Muscle layer of colon (tissue), 2 donors: ENCODE results near the gene KXD1.
A peak's percentile ranks its signal among the peaks of the same experiment; 100 is the strongest.

Experiments
- H3K27ac ChIP-seq: one replicate; pipeline ENCODE4 v1.7.0; 2013; ENCODE audit warnings: low read depth, mild to moderate bottlenecking, low read length, moderate library complexity
- H3K27me3 ChIP-seq, 2 donors: one replicate each; pipeline ENCODE4 v1.7.0; 2013; ENCODE audit warnings: low read length in 2 of 2, mild to moderate bottlenecking in 2 of 2; ENCODE audit not compliant: insufficient read depth in 2 of 2, control insufficient read depth in 1 of 2
- H3K36me3 ChIP-seq: one replicate; pipeline ENCODE4 v1.7.0; 2013; ENCODE audit warnings: mild to moderate bottlenecking, low read length; ENCODE audit not compliant: insufficient read depth
- H3K4me1 ChIP-seq: one replicate; pipeline ENCODE4 v1.7.0; 2013; ENCODE audit warnings: mild to moderate bottlenecking, low read length; ENCODE audit not compliant: insufficient read depth
- H3K4me3 ChIP-seq, 2 donors: one replicate each; pipeline ENCODE4 v1.7.0; 2013; ENCODE audit warnings: low read length in 2 of 2, low read depth in 1 of 2, mild to moderate bottlenecking in 1 of 2, moderate library complexity in 1 of 2
- H3K9ac ChIP-seq: one replicate; pipeline ENCODE4 v1.7.0; 2013; ENCODE audit warnings: low read length
- H3K9me3 ChIP-seq: one replicate; pipeline ENCODE4 v1.7.0; 2013; ENCODE audit warnings: mild to moderate bottlenecking, low read length
- donor health status: abdominal sarcoma.
- donor health status: Adenocarcinoma of cecum.

KXD1 gene

GRCh38 chr19:18557411-18558201 lies at the start of gene KXD1:
Gene KXD1 (plus strand): TSS chr19:18557870. CDS start chr19:18562057, 4,187 bp downstream.
- peaks cover 9% of the 10 kb centered on the region for H3K4me1 ChIP-seq
- peak within 1 kb of the TSS; percentile 98 for H3K9ac ChIP-seq
- H3K27me3 ChIP-seq = no peaks in the 10 kb centered on the region
- H3K4me3 ChIP-seq = peak within 1 kb of the TSS; percentile 91 to 94
- no peaks in the 10 kb centered on the region for H3K9me3 ChIP-seq
- peak within 1 kb of the TSS; percentile 98 for H3K27ac ChIP-seq
- peaks cover 12% of the 10 kb centered on the region for H3K36me3 ChIP-seq

GRCh38 chr19:18508585-18508984 lies 49.1 kb upstream of the KXD1 start:
- no peak overlapping the region for H3K9ac ChIP-seq
- no peaks in the 10 kb centered on the region for H3K36me3 ChIP-seq
- H3K9me3 ChIP-seq = no peaks in the 10 kb centered on the region
- H3K4me3 ChIP-seq = no peak overlapping the region
- H3K27ac ChIP-seq = no peak overlapping the region
- H3K4me1 ChIP-seq = peaks cover 62% of the 10 kb centered on the region
- H3K27me3 ChIP-seq = no peaks in the 10 kb centered on the region

GRCh38 chr19:18510216-18510615 lies 47.5 kb upstream of the KXD1 start:
- H3K4me1 ChIP-seq = peaks cover 47% of the 10 kb centered on the region
- H3K36me3 ChIP-seq = no peaks in the 10 kb centered on the region
- H3K4me3 ChIP-seq = no peak overlapping the region
- no peak overlapping the region for H3K9ac ChIP-seq
- H3K9me3 ChIP-seq = no peaks in the 10 kb centered on the region
- H3K27ac ChIP-seq = no peak overlapping the region
- H3K27me3 ChIP-seq = no peaks in the 10 kb centered on the region

- no peak overlapping the region for H3K27ac ChIP-seq
- no peak overlapping the region for H3K9ac ChIP-seq
- peaks cover 21% of the 10 kb centered on the region for H3K4me1 ChIP-seq
- no peaks in the 10 kb centered on the region for H3K36me3 ChIP-seq
- H3K27me3 ChIP-seq = no peaks in the 10 kb centered on the region
- H3K4me3 ChIP-seq = no peak overlapping the region
- no peaks in the 10 kb centered on the region for H3K9me3 ChIP-seq
These were observed 43.8 kb upstream of the KXD1 start for GRCh38 chr19:18513868-18514267.

GRCh38 chr19:18514800-18515682 lies 42.6 kb upstream of the KXD1 start:
- Histone ChIP-seq H3K27me3 (no peaks in the 10 kb centered on the region), H3K9me3 (no peaks in the 10 kb centered on the region), H3K27ac (no peak overlapping the region), H3K36me3 (no peaks in the 10 kb centered on the region), H3K9ac (no peak overlapping the region), H3K4me1 (peaks cover 21% of the 10 kb centered on the region), H3K4me3 (no peak overlapping the region)

- Histone ChIP-seq H3K27ac (no peak overlapping the region), H3K27me3 (no peaks in the 10 kb centered on the region), H3K36me3 (no peaks in the 10 kb centered on the region), H3K9me3 (no peaks in the 10 kb centered on the region), H3K4me3 (no peak overlapping the region), H3K9ac (no peak overlapping the region), H3K4me1 (peaks cover 24% of the 10 kb centered on the region)
These were observed 41.7 kb upstream of the KXD1 start for GRCh38 chr19:18515959-18516358.

- Histone ChIP-seq H3K9ac (no peak overlapping the region), H3K36me3 (no peaks in the 10 kb centered on the region), H3K27me3 (no peaks in the 10 kb centered on the region), H3K9me3 (no peaks in the 10 kb centered on the region), H3K4me1 (peaks cover 24% of the 10 kb centered on the region), H3K4me3 (no peak overlapping the region), H3K27ac (no peak overlapping the region)
These were observed 40.1 kb upstream of the KXD1 start for GRCh38 chr19:18517606-18518005.

GRCh38 chr19:18518639-18519038 lies 39.0 kb upstream of the KXD1 start:
- no peaks in the 10 kb centered on the region for H3K27me3 ChIP-seq
- H3K4me3 ChIP-seq = no peak overlapping the region
- no peak overlapping the region for H3K9ac ChIP-seq
- no peaks in the 10 kb centered on the region for H3K36me3 ChIP-seq
- no peaks in the 10 kb centered on the region for H3K9me3 ChIP-seq
- peaks cover 24% of the 10 kb centered on the region for H3K4me1 ChIP-seq
- H3K27ac ChIP-seq = no peak overlapping the region

GRCh38 chr19:18519962-18520847 lies 37.5 kb upstream of the KXD1 start:
- H3K36me3 ChIP-seq = no peaks in the 10 kb centered on the region
- no peaks in the 10 kb centered on the region for H3K9me3 ChIP-seq
- peak overlapping the region; percentile 95 for H3K9ac ChIP-seq
- H3K27me3 ChIP-seq = no peaks in the 10 kb centered on the region
- H3K27ac ChIP-seq = peak overlapping the region; percentile 94
- H3K4me3 ChIP-seq = peak overlapping the region; percentile 94 to 99
- H3K4me1 ChIP-seq = peaks cover 23% of the 10 kb centered on the region

- H3K27me3 ChIP-seq = no peaks in the 10 kb centered on the region
- no peaks in the 10 kb centered on the region for H3K36me3 ChIP-seq
- peak overlapping the region; percentile 94 for H3K27ac ChIP-seq
- H3K4me1 ChIP-seq = peaks cover 14% of the 10 kb centered on the region
- H3K4me3 ChIP-seq = peak overlapping the region; percentile 94 to 99
- H3K9ac ChIP-seq = peak overlapping the region; percentile 95
- no peaks in the 10 kb centered on the region for H3K9me3 ChIP-seq
These were observed 36.6 kb upstream of the KXD1 start for GRCh38 chr19:18520848-18521691.
